SK-N-SH treated with all-trans-retinoic acid at 6 μM for 48 hours (cell line): ENCODE measurements around the gene NDC80.

Experiments
- ATAC-seq: fragments of 200-7000 bp; cut with Tn5 transposase; 3 replicates; pipeline ENCODE4 v1.9.1; 2020; ENCODE audit warnings: mild to moderate bottlenecking, moderate library complexity
- ARNTL ChIP-seq: fragments of 450-650 bp; formaldehyde crosslinking; IDR thresholded peaks from 2 replicates; pipeline ENCODE4 v1.5.0; 2020; ENCODE audit warnings: low read depth, mild to moderate bottlenecking, moderate library complexity, borderline replicate concordance
- BACH2 ChIP-seq: fragments of 250-450 bp; sonication (Bioruptor Pico); IDR thresholded peaks from 2 replicates; pipeline ENCODE4 v1.9.0; 2021; ENCODE audit warnings: mild to moderate bottlenecking, borderline replicate concordance
- CREB5 ChIP-seq: fragments of 250-450 bp; sonication (Bioruptor Pico); IDR thresholded peaks from 2 replicates; pipeline ENCODE4 v1.5.1; 2020; ENCODE audit warnings: low read depth, mild to moderate bottlenecking, moderate library complexity
- CSDC2 ChIP-seq: fragments of 250-450 bp; sonication (Bioruptor Pico); IDR thresholded peaks from 2 replicates; pipeline ENCODE4 v1.5.0; 2020; ENCODE audit warnings: mild to moderate bottlenecking, moderate library complexity
- CSRNP3 ChIP-seq: fragments of 250-450 bp; sonication (Bioruptor Pico); IDR thresholded peaks from 2 replicates; pipeline ENCODE4 v1.5.1; 2021; ENCODE audit warnings: mild to moderate bottlenecking, moderate library complexity
- ESRRG ChIP-seq: fragments of 250-450 bp; sonication (Bioruptor Pico); IDR thresholded peaks from 2 replicates; pipeline ENCODE4 v1.6.1; 2021; ENCODE audit warnings: mild to moderate bottlenecking
- GLIS3 ChIP-seq: fragments of 250-450 bp; sonication (Bioruptor Pico); IDR thresholded peaks from 2 replicates; pipeline ENCODE4 v1.5.0; 2020; ENCODE audit warnings: mild to moderate bottlenecking, moderate library complexity
- OSR1 ChIP-seq: fragments of 250-450 bp; sonication (Bioruptor Pico); IDR thresholded peaks from 2 replicates; pipeline ENCODE4 v1.8.0; 2022; ENCODE audit warnings: moderate library complexity, mild to moderate bottlenecking, inconsistent platforms
- PATZ1 ChIP-seq: fragments of 250-450 bp; sonication (Bioruptor Pico); IDR thresholded peaks from 2 replicates; pipeline ENCODE4 v1.8.0; 2020; ENCODE audit warnings: mild to moderate bottlenecking, moderate library complexity, borderline replicate concordance
- PPARA ChIP-seq: fragments of 250-450 bp; sonication (Bioruptor Pico); IDR thresholded peaks from 2 replicates; pipeline ENCODE4 v1.5.0; 2020; ENCODE audit warnings: mild to moderate bottlenecking, borderline replicate concordance
- RARB ChIP-seq: fragments of 250-450 bp; sonication (Bioruptor Pico); IDR thresholded peaks from 2 replicates; pipeline ENCODE4 v1.8.0; 2021; ENCODE audit warnings: mild to moderate bottlenecking, moderate library complexity
- SNAI2 ChIP-seq: fragments of 250-450 bp; sonication (Bioruptor Pico); IDR thresholded peaks from 2 replicates; pipeline ENCODE4 v1.5.0; 2020; ENCODE audit warnings: mild to moderate bottlenecking, moderate library complexity
- TCF4 ChIP-seq: fragments of 250-450 bp; sonication (Bioruptor Pico); IDR thresholded peaks from 2 replicates; pipeline ENCODE4 v1.8.0; 2021; ENCODE audit warnings: mild to moderate bottlenecking, moderate library complexity, borderline replicate concordance
- TOX ChIP-seq: fragments of 250-450 bp; sonication (Bioruptor Pico); IDR thresholded peaks from 2 replicates; pipeline ENCODE4 v1.8.0; 2021; ENCODE audit warnings: mild to moderate bottlenecking, moderate library complexity, borderline replicate concordance
- TSHZ2 ChIP-seq: fragments of 250-450 bp; sonication (Bioruptor Pico); IDR thresholded peaks from 2 replicates; pipeline ENCODE4 v1.5.0; 2020; ENCODE audit warnings: mild to moderate bottlenecking, moderate library complexity
- ZC3H10 ChIP-seq: fragments of 250-450 bp; sonication (Bioruptor Pico); IDR thresholded peaks from 2 replicates; pipeline ENCODE4 v1.5.1; 2021; ENCODE audit warnings: mild to moderate bottlenecking, moderate library complexity
- ZFP3 ChIP-seq: fragments of 250-450 bp; sonication (Bioruptor Pico); IDR thresholded peaks from 2 replicates; pipeline ENCODE4 v1.5.0; 2020; ENCODE audit warnings: mild to moderate bottlenecking, moderate library complexity
- ZNF565 ChIP-seq: fragments of 450-650 bp; formaldehyde crosslinking; conservative IDR thresholded peaks from 2 replicates; pipeline ENCODE4 v1.5.0; 2020; ENCODE audit warnings: low read depth, mild to moderate bottlenecking, moderate library complexity
- ZNF70 ChIP-seq: fragments of 450-650 bp; formaldehyde crosslinking; IDR thresholded peaks from 2 replicates; pipeline ENCODE4 v1.5.0; 2020; ENCODE audit warnings: mild to moderate bottlenecking, moderate library complexity

Gene NDC80

GRCh38 chr18:2538236-2538635, 33.1 kb upstream of the NDC80 start:
- ATAC-seq = peak; percentile 52
- TF ChIP-seq OSR1 (CRISPR knock-in tag) (0 out of 2 replicates have a peak, but pooled peaks have one; percentile 16), ZFP3 (CRISPR knock-in tag) (no peak), ZNF70 (CRISPR knock-in tag) (no peak), TCF4 (CRISPR knock-in tag) (no peak)
- TF ChIP-seq, all 23 proteins: peak for 1

GRCh38 chr18:2538844-2539243, 32.5 kb upstream of the NDC80 start:
- peak; percentile 71 for ATAC-seq
- TF ChIP-seq ARNTL = no peak
- TF ChIP-seq BACH2 (CRISPR knock-in tag) = no peak
- TF ChIP-seq RARB (CRISPR knock-in tag) = no peak
- TF ChIP-seq ZFP3 (CRISPR knock-in tag) = no peak
- no peak for TF ChIP-seq SNAI2
- TF ChIP-seq OSR1 (CRISPR knock-in tag) = no peak

GRCh38 chr18:2540575-2540974, 30.8 kb upstream of the NDC80 start:
- TF ChIP-seq CSDC2 (CRISPR knock-in tag) = no peak
- no peak for TF ChIP-seq ZC3H10 (CRISPR knock-in tag)
- TF ChIP-seq BACH2 (CRISPR knock-in tag) = no peak
- no peak for TF ChIP-seq CREB5 (CRISPR knock-in tag)
- no peak for TF ChIP-seq CSRNP3 (CRISPR knock-in tag)
- no peak for TF ChIP-seq GLIS3 (CRISPR knock-in tag)
- no peak for TF ChIP-seq TCF4 (CRISPR knock-in tag)
- no peak for TF ChIP-seq ZNF565 (CRISPR knock-in tag)
- no peak for TF ChIP-seq TSHZ2
- TF ChIP-seq ZFP3 (CRISPR knock-in tag) = no peak
- TF ChIP-seq ESRRG (CRISPR knock-in tag) = no peak
- no peak for TF ChIP-seq TOX (CRISPR knock-in tag)
- no peak for TF ChIP-seq OSR1 (CRISPR knock-in tag)
- ATAC-seq = no peak

- peak; percentile 62; the same call in 2 of the 3 replicates for ATAC-seq
Observed at GRCh38 chr18:2541925-2542563, 29.3 kb upstream of the NDC80 start.

- no peak for ATAC-seq
- TF ChIP-seq ZC3H10 (CRISPR knock-in tag) (no peak), BACH2 (CRISPR knock-in tag) (no peak), TOX (CRISPR knock-in tag) (no peak), OSR1 (CRISPR knock-in tag) (no peak), ZNF70 (CRISPR knock-in tag) (no peak), GLIS3 (CRISPR knock-in tag) (no peak), CSDC2 (CRISPR knock-in tag) (no peak), SNAI2 (no peak), ZNF565 (CRISPR knock-in tag) (no peak), PATZ1 (CRISPR knock-in tag) (no peak), PPARA (CRISPR knock-in tag) (no peak), ZFP3 (CRISPR knock-in tag) (no peak)
Observed at GRCh38 chr18:2545155-2545554, 26.2 kb upstream of the NDC80 start.
